GM21717 (cell line): ENCODE results near the gene SERINC4.
"Not testable (repeated sequence)": the region's sequence is repeated elsewhere in the genome, so short reads cannot be mapped to it uniquely, and the experiment has no call there.

Experiments used
- ATAC-seq: cut with Tn5 transposase; IDR thresholded peaks from one replicate; pipeline ENCODE4 v1.9.1; 2021; ENCODE audit warnings: mild to moderate bottlenecking, moderate library complexity; ENCODE audit not compliant: unreplicated experiment

SERINC4 gene

DNA sequence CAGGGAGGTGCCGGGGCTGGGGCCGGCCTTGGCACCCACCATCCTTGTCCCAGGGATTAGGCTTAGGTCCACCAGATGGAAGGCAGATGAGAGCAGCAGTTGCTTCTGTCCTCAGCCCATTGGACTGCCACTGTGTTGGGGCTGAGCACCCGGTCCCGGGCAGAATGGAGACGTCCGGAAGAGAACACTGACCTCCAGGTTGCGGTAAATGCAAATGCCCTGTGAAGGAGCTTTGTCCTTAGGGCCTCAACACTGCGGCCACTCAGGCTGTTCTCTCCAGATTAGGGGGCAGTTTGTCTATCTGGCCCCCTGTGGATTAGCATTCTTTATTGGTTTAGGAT, at the start of gene SERINC4:
Gene SERINC4 (minus strand): TSS at position 276 of the 341 bp plus-strand sequence. CDS start 234 bp downstream, at position 42.
- ATAC-seq, result no peak

DNA sequence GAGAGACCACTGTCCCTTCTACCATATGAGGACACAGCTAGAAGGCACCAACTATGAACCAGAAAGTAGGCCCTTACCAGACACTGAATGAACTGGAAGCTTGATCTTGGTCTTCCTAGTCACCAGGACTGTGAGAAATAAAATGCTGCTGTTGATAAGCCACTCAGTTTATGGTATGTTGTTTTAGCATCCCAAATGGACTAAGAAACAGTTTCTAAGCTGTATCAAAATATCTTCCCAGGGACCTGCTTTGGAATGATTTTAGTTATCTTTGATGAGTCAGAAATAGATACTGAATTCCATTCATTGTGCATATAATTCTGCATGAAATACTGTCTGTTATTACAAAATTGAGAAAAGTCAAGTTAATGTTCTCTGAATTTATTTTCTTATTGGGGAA, 45.4 kb upstream of the SERINC4 start:
- ATAC-seq, result no peak

DNA sequence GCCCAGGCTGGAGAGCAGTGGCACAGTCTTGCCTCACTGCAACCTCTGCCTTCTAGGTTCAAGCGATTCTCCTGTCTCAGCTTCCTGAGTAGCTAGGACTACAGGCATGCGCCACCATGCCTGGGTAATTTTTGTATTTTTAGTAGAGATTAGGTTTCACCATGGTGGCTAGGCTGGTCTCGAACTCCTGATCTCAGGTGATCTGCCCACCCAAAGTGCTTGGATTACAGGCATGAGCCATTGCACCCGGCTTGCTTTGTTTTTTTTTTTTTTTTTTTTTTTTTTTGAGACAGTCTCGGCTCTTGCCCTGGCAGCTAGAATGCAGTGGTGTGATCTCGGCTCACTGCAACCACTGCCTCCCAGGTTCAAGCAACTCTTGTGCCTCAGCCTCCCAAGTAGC, 32.5 kb upstream of the SERINC4 start:
- not testable (repeated sequence) for ATAC-seq

DNA sequence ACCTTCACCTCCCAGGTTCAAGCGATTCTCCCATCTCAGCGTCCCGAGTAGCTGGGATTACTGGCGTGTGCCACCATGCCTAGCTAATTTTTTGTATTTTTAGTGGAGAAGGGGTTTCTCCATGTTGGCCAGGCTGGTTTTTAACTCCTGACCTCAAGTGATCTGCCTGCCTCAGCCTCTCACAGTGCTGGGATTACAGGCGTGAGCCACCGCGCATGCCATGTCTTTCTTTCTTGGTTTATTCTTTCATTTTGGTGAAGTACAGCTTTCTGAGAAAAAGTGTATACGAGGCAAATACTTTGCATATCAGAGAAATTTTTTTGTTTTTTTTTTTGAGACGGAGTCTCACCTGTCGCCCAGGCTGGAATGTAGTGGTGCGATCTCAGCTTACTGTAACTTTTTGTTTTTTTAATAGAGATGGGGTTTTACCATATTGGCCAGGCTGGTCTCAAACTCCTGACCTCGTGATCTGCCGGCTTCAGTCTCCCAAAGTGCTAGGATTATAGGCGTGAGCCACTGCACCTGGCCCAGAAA, 31.6 kb upstream of the SERINC4 start:
- ATAC-seq, result not testable (repeated sequence)

DNA sequence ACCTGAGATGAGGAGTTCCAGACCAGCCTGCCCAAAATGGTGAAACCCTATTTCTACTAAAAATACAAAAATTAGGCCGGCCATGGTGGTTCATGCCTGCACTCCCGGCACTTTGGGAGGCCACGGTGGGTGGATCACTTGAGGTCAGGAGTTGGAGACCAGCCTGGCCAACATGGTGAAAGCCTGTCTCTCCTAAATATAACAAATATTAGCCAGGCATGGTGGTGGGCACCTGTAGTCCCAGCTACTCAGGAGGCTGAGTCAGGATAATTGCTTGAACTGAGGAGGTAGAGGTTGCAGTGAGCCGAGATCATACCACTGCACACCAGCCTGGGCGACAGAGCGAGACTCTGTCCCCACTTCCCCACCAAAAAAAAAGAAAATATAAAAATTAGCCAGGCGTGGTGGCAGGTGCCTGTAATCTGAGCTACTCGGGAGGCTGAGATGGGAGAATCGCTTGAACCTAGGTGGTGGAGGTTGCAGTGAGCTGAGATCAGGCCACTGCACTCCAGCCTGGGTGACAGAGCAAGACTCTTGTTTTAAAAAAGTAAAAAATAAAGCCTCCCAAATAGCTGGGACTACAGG, 30.8 kb upstream of the SERINC4 start:
- not testable (repeated sequence) for ATAC-seq

DNA sequence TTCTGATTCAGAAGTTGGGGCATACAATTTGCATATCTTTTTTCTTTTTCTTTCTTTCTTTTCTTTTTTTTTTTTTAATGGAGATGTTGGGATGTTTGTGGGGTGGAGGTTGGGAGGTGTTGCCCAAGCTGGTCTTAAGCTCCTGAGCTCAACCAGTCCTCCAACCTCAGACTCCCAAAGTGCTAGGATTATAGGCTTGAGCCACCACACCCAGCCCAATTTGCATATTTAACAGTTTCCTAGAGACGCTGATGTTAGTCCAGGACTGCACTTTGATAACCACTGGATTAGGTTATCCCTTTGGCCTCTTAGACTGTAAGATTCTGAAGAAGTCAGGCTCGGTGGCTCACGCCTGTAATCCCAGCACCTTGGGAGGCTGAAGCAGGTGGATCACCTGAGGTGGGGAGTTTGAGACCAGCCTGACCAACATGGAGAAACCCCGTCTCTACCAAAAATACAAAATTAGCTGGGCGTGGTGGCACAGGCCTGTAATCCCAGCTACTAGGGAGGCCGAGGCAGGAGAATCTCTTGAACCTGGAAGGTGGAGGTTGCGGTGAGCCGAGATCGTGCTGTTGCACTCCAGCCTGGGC, 30.0 kb upstream of the SERINC4 start:
- ATAC-seq, result not testable (repeated sequence)

DNA sequence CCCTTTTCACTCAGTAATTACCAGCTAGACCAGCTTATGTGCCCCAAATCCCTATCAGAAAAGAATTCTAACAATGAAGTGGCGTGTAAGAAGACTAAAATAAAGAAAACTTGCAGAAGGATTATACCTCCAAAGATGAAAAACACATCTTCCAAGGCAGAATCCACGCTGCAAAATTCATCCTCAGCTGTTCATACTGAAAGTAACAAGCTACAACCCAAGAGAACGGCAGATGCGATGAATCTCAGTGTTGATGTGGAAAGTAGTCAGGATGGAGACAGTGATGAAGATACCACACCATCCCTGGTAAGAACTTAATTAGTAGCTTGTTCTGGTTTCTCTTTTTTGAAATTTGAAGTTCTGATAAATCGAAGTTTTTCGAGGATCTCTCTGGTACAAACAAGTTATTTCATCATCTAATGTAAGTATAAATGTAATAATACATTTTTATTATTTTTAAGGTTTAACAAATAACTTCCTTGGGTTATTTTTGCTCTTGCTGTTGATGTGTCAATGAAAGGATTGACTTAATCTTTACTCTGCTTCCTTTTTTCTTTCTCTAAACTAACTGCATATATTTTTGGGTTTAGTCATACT, 28.1 kb upstream of the SERINC4 start:
- no peak for ATAC-seq

DNA sequence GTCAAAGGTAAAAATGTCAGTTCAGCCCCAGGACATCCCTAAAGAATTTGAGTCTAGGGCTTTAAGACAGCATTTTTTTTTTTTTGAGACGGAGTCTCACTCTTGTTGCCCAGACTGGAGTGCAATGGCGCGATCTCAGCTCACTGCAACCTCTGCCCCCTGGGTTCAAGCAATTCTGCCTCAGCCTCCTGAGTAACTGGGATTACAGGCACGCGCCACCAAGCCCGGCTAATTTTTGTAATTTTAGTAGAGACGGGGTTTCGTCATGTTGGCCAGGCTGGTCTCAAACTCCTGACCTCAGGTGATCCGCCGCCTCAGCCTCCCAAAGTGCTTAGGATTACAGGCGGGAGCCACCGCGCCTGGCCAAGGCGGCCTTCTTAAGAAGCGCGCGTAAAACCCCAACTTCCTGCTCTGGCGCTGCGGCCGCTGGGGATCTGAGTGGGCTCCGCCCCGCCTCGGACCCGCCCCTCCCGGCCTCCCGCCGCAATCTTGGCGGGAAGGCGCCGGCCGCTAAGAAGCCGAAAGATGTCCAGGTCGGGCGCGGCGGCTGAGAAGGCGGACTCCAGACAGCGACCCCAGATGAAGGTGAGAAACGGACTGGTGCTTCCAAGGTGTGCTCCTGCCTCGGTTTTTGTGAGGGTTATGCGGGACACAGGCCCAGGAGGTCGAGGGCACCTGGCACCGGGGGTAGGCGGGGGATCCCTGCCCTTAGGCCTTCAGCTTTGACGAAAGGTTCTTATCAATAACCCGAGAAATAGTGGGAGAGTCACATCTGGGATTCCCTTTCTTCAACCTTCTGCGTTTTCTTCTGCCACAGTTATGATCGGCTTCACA, 26.7 kb upstream of the SERINC4 start, which contains the start of gene WDR76:
Gene WDR76 (plus strand): TSS at position 495 of the 834 bp plus-strand sequence. CDS start 31 bp downstream, at position 526.
- peak; percentile 55 for ATAC-seq

DNA sequence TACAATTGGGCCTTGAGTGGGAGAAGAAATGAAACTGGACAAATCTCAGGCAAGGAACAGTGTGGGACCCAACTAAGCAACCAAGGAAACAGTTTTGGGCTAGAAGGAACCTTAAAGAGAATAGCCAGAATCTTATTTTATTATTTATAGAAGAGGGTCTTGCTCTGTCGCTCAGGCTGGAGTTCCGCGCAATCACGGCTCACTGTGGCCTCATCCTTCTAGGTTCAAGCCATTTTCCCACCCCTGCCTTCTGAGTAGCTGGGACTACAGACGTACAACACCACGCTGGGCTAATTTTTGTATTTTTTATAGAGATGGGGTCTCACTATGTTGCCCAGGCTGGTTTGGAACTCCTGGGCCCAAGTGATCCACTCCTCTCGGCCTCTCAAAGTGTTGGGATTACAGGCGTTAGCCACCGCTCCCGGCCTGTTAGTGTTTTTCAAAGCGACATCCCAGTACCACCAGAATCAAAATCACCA, 26.0 kb upstream of the SERINC4 start:
- ATAC-seq, result no peak

DNA sequence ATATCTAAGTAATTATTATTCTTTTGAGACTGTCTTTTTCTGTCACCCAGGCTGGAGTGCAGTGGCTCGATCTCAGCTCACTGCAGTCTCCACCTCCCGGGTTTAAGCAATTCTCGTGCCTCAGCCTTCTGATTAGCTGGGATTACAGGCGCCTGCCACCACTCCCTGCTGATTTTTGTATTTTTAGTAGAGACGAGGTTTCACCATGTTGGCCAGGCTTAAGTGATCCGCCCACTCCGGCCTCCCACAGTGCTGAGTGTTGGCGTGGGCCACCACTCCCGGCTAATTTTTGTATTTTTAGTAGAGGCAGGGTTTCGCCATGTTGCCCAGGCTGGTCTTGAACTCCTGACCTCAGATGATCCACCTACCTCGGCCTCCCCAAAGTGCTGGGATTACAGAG, 25.3 kb upstream of the SERINC4 start:
- not testable (repeated sequence) for ATAC-seq

DNA sequence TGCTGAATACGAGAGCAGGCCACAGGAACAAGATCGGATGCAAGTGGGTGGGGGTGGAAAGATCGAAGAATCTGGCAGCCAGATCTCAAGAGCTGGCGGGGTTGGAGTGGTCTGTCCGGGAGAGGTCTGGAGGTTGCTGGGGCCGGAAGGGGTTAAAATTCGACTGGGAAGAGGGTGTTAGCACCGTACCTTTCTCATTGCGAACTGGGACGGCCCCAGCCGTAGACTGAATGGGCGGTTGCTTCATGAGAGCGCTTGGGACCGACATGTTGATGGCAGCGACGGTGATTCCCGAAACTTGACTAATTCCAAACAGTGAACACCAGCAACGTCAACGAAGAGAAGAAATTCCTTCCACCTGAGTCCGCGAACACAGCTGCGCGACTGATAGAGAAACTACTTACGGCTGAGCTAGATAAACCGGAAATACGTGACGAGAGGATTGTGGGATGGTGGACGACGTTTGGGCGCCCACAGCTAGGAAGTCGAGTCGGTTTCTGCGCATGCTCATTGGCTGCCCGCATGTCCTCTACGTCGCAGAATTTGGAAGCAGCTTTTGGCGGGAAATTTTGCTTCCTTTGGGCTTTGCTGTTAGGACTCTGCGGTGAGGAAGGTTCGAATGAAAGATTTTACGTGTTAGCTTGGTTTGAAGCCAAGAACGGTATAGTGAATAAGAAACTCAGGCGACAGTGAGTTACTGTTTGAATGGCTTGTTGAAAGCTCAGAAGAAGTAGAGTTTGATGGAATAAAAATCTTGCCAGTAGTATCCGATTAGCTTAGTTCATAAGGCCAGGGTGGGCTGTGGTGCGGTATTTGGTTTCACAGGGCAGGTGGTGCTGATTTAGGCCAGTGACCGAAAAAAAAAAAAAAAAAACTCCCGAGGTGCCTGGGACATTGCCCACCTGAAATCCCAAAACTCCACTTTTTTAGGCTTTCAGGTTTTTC, 24.6 kb upstream of the SERINC4 start, which contains the start of gene MFAP1:
Gene MFAP1 (minus strand): TSS at position 389 of the 945 bp plus-strand sequence. CDS start 121 bp downstream, at position 268.
- peak; percentile 63 for ATAC-seq

DNA sequence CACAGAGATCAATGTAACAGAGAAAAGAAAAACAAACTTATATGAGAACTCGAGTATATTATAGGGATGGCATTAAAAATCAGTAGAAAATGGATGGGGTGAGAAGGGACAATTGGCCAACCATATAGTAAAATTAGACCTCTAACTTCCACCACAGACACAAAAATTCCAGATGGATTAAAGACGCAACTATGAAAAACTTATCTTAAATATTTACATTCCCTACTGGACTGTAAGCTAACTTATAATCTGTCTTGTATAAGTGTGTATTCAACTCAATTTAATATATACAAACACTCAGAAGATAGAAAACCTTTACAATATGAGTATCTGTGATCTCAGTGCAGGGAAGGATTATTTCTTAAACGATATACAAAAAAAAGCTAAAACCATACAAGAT, 21.5 kb upstream of the SERINC4 start:
- no peak for ATAC-seq

DNA sequence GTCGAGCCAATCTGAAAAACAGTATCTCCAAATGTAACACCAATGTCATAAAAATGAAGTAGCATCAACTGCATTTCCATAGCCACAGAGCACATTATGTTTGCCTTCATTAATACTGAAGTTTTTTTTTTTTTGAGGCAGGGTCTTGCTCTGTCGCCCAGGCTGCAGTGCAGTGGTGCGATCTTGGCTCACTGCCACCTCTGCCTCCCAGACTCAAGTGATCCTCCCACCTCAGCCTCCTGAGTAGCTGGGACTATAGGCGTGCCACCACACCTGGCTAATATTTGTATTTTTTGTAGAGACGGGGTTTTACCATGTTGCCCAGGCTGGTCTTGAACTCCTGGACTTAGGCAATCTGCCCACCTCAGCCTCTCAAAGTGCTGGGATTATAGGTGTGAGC, 15.0 kb upstream of the SERINC4 start:
- ATAC-seq, result not testable (repeated sequence)

DNA sequence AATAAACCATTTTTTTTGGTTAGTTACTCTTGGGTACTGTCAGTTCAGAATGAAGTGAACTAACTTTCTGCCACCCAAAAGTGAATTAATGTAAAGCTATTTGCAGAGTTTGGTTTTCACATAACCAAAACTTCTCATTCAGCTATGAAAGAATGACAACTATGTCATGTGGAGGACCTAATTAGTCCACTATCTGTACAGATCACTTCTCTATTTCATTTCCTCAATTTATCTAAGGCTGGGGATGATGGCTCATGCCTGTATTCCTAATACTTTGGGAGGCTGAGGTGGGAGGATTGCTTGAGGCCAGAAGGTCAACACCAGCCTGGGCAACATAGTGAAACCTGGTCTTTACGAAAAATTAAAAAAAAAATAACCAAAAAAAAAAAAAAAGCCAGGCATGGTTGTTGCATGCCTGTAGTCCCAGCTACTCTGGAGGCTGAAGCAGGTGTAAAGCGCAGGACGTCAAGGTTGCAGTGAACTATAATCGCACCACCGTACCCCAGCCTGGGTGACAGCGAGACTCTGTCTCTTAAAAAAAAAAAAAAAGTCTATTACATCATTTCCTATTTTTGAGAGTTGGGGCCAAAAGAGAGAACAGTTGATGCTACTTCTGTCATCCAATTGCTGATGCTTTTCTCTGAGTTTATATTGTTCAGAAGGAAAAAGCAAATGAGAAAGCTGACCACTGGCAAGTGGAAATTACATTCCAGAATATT, 9.1 kb upstream of the SERINC4 start:
- no peak for ATAC-seq

DNA sequence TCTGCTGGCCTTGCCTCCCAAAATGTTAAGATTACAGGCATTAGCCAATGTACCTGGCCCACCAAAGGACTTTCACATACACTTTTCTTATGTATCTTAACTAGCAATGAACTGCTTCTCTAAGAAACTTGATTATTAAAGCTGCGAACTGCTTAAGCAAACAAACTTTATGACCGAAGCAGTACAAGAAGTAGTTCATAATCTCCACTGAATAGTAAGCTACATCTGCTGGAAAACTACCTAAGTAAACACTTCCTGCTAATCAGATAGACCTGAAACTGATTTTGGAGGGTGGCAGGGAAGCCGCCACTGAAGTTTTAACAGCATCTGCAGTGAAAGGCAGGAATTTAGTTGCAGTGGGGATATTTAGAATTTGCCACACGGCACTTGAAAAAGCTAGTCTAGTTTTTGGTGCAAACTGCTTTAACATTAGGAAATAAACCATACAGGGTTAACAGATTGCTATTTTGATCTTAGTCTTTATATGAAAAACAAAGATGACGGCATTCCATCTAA, 8.5 kb upstream of the SERINC4 start:
- no peak for ATAC-seq

DNA sequence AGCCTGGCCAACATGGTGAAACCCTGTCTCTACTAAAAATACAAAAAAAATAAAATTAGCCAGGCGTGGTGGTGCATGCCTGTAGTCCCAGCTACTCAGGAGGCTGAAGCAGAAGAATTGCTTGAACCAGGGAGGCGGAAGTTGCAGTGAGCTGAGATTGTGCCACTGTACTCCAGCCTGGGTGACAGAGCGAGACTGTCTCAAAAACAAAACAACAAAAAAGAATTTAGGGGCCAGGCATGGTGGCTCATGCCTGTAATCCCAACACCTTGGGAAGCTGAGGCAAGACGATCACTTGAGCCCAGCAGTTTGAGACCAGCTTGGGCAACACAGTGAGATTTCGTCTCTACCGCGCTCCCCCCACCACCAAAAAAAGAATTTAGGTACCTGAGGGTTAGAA, 2.7 kb upstream of the SERINC4 start:
- ATAC-seq, result not testable (repeated sequence)

DNA sequence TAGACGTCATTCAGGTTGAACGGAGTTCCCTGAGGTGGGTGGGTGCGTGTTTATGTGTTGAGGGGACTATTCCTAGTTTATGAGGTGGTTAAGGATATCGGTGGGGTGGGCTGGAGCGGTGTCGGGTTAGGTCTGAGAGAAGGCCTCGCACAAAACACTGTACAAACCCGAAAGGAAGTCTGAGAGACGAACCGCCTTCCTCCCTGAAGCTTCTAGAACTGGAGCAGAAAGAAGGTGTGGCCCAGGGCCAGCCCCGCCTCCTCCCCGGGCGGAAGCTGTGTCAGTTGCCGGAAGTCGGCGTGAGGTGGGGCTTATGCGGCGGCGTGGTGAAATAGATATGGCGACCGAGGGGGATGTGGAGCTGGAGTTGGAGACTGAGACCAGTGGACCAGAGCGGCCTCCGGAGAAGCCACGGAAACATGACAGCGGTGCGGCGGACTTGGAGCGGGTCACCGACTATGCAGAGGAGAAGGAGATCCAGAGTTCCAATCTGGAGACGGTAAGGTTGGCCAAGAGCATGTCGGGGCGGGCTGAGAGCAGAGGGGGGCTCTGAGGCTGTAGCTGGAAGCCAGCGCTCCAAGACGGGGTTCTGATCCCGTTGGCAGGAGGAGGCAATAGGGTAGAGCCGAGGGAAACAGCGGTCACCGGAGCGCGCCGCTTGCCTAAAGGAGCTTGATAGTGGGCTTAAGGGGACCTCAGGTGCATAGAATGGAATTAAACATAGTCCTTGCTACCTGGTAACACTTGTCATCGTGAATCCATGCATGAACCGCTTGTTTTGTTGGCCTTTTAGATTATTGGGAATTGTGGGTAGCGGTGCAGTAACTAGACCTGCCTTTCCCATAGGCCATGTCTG, 494 bp upstream of the SERINC4 start, which contains the start of gene HYPK:
Gene HYPK (plus strand): TSS at position 314 of the 856 bp plus-strand sequence. CDS start 24 bp downstream, at position 338.
- peak; percentile 71 for ATAC-seq
